ENCODE measurements around the gene SPI1.
A peak's percentile ranks its signal among the peaks of the same experiment; 100 is the strongest.
"Not testable (repeated sequence)": the region's sequence is repeated elsewhere in the genome, so short reads cannot be mapped to it uniquely, and the experiment has no call there.

SPI1 gene

GRCh38 chr11:47337229-47337924 lies 41.0 kb downstream of the SPI1 start:
- DNase-seq = no peak

DNA sequence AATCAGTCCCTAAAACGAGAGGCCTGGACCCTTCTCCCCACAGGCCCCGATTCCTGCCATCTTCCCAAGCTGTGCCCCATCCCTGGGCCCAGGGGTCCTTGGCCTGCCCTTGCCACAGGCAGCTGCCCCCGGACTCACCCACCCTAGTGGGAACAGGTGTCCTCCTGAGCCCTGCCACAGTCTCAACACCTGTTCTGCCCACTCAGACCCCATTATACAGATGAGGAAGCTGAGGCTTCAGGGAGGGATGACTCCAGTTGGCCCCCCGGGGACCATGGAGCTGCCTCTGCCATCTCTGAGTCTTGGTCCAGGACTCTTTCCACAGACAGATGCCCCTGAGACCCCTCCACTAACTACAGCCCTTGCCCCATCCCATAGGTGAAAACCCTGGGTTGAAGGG lies 41.8 kb downstream of the SPI1 start:
- DNase-seq = no peak

- no peak for DNase-seq
Measured at GRCh38 chr11:47335733-47336132, 42.6 kb downstream of the SPI1 start.

DNA sequence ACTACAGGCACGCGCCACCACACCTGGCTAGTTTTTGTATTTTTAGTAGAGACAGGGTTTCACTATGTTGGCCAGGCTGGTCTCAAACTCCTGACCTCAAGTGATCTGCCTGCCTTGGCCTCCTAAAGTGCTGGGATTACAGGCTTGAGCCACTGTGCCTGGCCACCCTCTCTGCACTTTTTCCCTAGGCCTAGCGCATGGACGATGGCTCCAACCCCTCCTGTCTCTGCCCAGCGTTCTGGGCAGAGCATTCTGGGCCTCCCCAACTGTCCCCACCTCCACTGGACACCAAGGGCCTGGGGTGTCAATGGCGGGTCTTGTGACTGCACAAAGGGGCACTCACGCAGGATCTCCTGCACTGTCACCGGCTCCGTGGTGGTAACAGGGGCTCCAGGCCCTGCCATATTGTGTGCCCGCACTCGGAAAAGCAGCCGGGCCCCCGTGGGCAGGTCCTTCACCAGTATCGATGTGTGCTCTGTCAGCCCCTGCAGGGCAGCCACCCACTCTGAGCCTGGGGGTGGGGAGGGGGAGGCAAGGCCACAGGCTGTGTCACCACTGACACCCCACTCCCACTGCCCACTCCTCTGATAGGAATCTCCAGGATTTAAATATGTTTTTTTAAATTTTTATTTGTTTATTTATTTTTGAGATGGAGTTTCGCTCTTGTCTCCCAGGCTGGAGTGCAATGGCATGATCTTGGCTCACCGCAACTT lies 43.5 kb downstream of the SPI1 start:
- DNase-seq = not testable (repeated sequence)

- no peak for DNase-seq
Measured at GRCh38 chr11:47333886-47334443, 44.4 kb downstream of the SPI1 start.

- DNase-seq = no peak
Measured at GRCh38 chr11:47333526-47333845, 44.9 kb downstream of the SPI1 start.

GRCh38 chr11:47332791-47333525 lies 45.4 kb downstream of the SPI1 start:
- no peak for DNase-seq

DNA sequence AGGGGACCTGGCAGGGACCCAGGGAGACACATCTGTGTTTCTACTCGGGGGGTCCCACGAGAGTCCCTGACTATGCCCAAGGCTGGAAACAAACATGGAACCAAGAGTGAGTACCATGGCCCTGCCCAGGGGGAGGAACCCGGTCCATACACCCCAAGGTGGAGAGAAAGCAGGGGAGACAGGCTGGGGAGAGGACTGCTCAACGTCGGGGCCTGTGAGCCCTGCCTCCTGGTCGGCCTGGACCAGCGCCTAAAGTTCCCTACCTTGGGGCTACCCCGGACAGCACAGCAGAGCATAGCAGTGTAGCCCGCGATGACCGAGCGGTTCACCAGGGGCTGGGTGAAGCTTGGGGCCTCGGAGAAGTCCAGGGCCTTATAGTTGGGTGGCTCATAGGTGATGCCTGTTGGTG lies 46.0 kb downstream of the SPI1 start:
- DNase-seq = no peak

- no peak for DNase-seq
Measured at GRCh38 chr11:47331454-47332302, 46.7 kb downstream of the SPI1 start.

GRCh38 chr11:47329987-47330931 lies 48.1 kb downstream of the SPI1 start:
- DNase-seq = no peak

GRCh38 chr11:47329431-47329986 lies 48.8 kb downstream of the SPI1 start:
- DNase-seq = no peak

DNA sequence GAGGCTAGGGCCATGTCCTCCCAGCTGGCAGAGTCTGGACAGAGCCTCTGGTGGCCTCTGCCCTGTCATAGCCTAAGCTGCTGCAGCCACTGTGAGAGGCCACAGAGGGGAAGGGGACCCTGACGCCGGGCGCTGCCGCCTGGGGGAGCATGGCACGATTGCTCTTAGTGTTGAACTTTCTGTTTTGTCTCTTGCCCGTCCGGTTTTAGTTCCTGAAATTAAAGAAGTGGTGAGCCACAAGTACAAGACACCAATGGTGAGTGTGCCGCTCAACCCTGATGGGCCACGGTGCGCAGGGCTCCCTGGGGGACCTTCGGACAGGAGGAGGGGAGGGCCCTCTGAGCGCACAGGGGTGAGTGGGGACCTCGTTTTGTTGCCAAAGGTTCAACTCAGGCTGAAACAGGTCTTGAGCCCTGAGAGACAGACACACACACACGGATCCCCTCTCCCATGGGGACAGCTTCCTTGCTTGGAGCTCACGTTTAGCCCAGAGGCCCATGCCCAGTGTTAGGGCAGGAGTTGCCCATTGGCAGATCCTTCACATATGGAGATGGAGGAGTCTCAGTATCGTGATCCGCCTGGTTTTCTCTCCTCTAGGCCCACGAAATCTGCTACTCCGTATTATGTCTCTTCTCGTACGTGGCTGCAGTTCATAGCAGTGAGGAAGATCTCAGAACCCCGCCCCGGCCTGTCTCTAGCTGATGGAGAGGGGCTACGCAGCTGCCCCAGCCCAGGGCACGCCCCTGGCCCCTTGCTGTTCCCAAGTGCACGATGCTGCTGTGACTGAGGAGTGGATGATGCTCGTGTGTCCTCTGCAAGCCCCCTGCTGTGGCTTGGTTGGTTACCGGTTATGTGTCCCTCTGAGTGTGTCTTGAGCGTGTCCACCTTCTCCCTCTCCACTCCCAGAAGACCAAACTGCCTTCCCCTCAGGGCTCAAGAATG lies 49.6 kb downstream of the SPI1 start:
- no peak for DNase-seq

- DNase-seq = no peak
Measured at GRCh38 chr11:47327949-47328348, 50.4 kb downstream of the SPI1 start.

GRCh38 chr11:47327025-47327424 lies 51.3 kb downstream of the SPI1 start:
- peak; percentile 7 for DNase-seq

DNA sequence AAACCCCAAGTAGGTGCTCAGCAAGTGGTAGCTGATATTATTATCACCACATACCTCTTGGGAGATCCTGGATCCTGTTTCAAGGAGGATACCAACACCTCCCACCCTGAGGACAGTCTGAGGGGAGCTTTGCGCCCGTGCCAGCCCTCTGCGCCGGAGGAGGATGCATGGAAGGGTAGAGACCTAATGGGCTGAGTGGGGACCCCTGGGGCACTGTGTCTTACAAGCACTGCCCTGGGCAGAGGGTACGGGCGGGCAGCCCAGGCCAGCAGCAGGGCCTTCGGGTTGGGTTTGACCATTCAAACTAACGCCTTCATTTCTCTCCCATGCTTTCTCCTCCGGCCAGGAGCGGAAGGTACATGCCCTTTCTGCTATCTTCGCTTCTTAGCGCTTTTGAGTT lies 52.1 kb downstream of the SPI1 start:
- no peak for DNase-seq

DNA sequence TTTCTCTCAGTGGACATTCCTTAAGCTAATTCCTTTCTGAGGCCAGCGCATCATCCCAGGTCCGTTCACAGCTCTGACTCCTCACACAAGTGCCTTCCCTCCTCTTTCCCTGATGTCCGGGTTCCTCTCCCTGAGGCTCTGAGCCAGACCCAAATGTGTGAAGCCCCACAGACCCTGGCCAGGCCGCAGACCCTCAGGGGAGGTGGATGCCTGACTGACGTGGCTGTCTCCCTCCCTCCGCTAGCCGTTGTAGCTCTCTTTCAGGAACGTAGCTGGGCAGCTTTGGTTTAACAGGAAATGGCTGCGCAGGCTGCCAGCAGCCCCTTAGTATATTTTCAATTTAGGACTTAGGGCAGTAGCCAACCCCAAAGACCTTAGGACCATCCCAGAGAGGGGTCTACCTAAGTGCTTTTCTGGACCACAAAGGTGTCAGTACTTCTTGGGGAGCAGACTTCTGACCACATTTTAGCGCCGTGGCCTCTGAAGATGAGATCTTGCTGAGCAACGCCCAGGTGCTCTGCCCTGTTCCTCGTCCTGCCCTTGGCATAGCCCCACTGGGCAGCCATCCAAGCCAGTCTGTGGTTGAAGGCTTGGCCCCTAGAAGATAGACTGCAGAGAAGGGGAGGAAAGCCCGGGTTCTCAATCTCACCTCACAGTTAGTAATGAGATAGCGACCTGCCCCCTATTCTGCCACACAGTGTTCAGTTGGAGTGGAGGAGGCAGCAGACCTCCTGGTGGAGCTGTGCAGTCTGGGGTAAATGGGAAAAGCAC lies 52.9 kb downstream of the SPI1 start:
- no peak for DNase-seq

DNA sequence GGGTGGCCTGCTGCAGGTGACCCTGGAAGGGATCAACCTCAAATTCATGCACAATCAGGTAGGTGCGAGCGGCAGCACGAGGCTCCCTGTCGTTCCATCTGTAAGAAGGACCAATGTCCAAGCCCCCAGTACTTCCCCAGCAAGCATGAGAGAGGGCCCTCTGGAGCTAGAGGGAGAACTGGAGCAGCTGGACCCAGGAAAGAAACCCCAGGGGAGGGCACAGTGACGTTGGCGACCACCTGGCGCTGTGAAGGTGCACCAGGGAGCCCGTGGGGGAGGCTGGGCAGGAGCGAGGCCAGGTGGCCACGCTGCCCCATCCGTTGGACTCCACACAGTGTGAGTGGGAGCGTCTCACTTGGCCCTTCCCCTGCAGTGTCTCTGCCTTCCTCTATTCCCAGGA lies 53.8 kb downstream of the SPI1 start:
- DNase-seq = no peak

DNA sequence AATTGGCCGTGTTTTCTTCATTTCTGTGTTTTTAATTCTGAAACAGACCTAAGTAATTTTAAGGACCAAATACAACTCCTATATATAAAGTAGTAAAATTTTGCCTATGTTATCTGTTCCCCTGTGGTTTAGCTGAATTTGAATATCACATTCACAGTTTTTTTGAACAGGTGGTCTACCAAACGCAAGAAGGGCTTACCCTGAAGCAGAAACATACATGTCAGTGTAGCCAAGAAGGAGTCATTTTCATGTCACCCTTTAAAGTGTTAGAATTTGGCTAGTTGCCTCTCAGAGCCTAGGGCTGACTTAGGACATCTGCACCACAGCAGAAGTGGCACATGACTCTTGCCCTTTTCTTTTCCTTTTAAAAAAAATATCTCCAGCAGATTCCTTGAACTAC lies 60.2 kb downstream of the SPI1 start:
- no peak for DNase-seq

DNA sequence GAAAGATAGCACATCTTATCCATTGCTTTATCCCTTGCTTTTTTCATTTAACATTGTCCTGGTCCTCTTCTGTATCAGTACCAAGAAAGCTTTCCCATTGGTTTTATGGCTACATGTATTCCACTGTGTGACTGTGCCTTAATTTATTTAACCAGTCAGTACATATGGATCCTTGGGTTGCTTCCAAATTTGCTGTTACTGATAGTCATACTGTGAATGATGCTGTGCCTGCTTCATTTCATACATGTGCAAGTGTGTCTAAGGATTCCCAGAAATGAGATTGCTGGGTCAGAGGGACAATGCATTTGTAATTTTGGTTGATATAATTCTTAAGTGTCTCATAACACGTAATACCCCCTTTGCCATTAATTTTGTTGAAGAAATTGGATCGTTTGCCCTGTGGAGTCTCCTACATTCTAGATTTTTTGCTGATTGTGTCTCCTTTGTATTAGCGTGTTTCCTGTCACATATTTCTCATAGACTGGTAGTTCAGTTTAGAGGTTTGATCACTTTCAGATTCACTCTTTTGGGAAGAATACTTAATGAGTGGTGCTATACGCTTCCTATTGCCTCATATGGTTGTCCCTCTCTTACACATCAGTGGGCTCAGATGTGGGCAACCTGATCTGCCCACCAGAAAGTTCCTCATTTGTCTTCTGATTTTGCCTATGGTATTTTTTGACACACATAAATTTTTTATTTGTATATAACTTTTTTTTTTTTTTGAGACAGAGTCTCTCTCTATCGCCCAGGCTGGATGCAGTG lies 61.1 kb downstream of the SPI1 start:
- no peak for DNase-seq
